WI38 (cell line): ENCODE results near the gene FLNB.

ENCODE experiments used
- H3K4me3 ChIP-seq: 2 replicates; pipeline ENCODE4 v1.5.1; 2011; ENCODE audit warnings: low read depth, mild to moderate bottlenecking, control low read depth, low read length
- CTCF ChIP-seq: IDR thresholded peaks from 2 replicates; pipeline ENCODE4 v1.5.1; 2012; ENCODE audit warnings: low read depth, mild to moderate bottlenecking, control low read depth, low read length

Gene FLNB

DNA sequence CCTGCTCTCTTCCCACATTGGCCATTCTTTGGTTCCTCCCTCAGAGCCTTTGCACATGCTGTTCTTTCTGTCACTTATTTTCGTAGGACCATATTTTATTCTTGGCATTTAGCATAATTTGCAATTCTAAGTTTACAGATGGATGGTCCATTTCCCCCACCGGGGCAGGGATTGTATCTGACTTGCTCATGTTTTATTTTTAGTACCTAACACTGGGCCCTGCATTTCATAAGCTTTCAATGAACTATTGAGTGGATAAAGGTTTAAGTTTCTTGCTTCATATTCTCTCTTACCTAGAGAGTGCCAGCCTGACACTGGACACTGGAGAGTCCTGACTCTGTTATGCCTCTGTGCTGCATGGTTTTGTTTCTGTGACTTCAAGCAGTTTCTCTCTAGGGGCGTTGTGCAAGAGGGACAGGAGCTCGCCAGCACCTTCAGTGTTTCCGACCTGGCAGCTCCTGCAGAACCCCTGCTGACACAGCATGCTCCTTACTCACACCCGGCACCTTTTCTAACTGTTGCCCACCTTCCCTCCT lies 87.4 kb downstream of the FLNB start:
- TF ChIP-seq CTCF, result no peak

DNA sequence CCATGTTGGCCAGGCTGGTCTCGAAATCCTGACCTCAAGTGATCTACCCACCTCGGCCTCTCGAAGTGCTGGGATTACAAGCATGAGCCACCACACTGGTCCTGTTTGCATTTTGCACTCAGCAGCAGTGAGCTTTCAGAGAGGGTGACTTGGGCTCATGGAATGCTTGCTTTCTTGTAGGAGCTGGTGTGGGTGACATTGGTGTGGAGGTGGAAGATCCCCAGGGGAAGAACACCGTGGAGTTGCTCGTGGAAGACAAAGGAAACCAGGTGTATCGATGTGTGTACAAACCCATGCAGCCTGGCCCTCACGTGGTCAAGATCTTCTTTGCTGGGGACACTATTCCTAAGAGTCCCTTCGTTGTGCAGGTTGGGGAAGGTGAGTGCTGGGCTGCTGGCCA lies 90.3 kb downstream of the FLNB start:
- H3K4me3 ChIP-seq, result no peak overlapping the region
- no peak for TF ChIP-seq CTCF

More for the DNA sequence above, 87.4 kb downstream of the FLNB start:
- H3K4me3 ChIP-seq, result no peak overlapping the region

DNA sequence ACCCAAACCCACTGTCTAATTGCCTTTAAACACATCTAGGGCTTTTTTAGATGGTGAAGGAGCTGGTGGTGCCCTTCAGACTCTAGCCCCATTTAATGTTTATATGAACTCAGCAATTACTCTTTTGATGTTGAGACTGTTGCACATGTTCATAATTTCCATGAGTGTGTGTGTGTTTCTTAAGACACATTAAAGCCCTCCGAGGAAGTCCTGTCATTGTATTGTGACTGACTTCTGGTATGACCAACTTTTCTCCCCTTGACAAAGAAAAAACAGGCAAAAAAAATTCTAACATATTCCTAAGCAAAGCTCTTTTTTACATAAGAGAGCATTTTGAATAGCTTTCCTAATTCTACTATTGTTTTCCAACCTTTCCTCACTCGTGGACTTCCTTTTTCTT lies 91.6 kb downstream of the FLNB start:
- H3K4me3 ChIP-seq, result no peak overlapping the region
- TF ChIP-seq CTCF, result no peak

- H3K4me3 ChIP-seq, result no peak overlapping the region
- no peak for TF ChIP-seq CTCF
These were observed 93.5 kb downstream of the FLNB start for GRCh38 chr3:58101499-58102389.

DNA sequence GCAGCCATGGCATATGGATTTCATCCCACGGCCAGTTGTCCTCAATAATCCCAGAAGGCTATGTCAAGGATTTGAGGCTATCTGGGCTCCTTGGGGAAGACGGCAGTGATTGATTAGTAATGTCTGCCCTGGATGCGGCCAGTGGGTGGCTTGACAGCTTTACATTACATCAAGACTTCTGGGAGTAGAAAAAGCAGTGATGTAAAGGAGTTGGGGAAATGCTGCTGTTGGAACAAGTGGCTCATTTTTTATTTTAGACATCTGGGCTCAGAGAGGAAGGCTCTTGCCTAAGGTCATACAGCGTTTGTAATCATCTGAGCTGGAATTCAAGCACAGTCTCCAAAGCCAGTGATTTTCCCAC lies 94.1 kb downstream of the FLNB start:
- no peak for TF ChIP-seq CTCF
- H3K4me3 ChIP-seq, result no peak overlapping the region

DNA sequence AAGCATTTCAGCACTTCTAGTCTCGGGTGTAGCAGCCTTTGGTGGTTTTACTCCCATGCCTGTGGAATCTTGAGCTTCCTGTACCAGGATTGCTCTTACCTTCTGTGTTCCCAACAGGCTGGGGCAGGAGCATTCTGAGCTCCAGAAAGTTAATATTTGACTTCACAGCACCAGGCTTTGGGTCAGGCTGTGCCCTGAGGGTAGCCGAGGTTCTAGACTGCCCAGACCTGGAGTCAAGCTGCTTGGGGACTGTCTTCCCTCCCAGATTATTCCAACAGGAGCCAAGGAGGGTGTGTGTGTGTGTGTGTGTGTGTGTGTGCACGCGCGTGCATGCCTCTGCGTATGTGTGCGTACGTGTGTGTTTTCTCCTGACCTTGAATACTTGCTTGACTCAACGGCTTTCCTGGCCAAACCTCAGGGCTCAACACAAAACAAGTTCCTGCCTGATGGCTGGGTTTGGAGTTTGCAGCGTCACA lies 94.8 kb downstream of the FLNB start:
- no peak for TF ChIP-seq CTCF
- no peak overlapping the region for H3K4me3 ChIP-seq

GRCh38 chr3:58104151-58104550 lies 95.9 kb downstream of the FLNB start:
- H3K4me3 ChIP-seq, result no peak overlapping the region
- no peak for TF ChIP-seq CTCF
